HG03159 (cell line): ENCODE results near the gene NSMCE1.
A peak's percentile ranks its signal among the peaks of the same experiment; 100 is the strongest.
"Not testable (repeated sequence)": the region's sequence is repeated elsewhere in the genome, so short reads cannot be mapped to it uniquely, and the experiment has no call there.

Experiments used
- ATAC-seq: cut with Tn5 transposase; IDR thresholded peaks from one replicate; pipeline ENCODE4 v1.9.1; 2021; ENCODE audit warnings: mild to moderate bottlenecking, moderate library complexity; ENCODE audit not compliant: unreplicated experiment

The NSMCE1 gene

DNA sequence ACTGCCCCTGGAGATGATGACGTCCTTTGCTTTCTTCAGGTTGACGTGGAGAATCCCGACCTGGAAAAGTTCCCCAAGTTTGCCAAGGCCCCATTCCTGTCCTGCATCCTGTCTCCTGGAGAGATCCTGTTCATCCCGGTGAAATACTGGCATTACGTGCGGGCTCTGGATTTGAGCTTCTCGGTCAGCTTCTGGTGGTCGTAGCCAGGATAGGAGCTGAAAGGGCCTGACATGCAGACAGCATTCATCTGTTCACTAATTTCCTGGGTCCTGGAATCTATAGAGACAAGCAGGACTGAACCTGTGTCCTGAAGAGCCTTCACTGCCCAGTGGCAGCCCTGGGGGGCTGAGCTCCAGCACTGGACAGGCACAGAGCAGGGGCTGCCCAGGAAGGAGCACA, 48.0 kb downstream of the NSMCE1 start:
- ATAC-seq, result no peak

DNA sequence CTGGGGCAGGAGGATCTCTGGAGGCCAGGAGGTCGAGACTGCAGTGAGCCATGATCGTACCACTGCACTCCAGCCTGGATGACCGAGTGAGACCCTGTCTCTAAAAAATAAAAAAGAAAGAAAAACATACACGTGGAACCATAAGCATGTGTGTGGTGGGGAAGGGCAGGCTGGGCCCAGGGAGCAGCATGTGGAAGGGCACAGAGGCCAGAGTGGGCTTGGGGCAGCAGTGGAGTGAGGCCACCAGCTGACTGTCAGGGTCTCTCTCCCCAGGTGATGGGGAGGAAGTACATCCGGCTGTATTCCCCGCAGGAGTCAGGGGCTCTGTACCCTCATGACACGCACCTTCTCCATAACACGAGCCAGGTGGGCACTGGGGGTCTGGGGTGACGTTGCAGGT, 48.5 kb downstream of the NSMCE1 start:
- ATAC-seq, result no peak

DNA sequence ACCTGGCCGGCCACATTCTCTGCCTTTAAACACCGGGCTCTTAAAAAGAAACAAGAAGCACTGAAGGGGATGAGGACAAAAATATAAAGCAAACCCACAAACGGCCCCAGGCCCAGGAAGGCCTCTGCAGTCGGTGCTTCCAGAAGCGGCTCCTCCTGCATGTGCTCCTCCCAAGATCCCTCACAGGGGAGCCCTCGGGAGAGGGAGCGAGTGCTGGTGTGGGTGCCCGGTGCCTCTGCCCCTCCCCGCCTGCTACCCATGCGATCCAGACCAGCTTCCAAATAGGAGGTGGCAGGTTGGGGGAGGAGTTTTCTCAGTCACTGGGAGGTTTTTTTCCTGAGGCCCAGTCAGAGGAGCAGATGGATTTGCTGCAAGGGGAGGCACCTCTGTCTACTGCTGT, 49.4 kb downstream of the NSMCE1 start:
- ATAC-seq, result no peak

DNA sequence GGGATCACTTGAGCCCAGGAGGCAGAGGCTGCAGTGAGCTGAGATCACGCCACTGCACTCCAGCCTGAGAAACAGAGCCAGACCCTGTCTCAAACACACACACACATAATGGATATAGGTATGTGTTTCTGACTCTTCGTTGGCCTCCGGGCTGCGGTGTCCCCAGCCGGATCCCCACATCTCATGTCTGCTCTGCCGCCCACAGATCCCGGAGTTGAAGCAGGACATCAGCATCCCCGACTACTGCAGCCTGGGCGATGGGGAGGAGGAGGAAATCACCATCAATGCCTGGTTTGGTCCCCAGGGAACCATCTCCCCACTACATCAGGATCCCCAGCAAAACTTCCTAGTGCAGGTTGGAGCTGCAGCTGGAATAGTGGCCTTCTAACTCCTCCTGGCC, 49.8 kb downstream of the NSMCE1 start:
- ATAC-seq, result no peak

DNA sequence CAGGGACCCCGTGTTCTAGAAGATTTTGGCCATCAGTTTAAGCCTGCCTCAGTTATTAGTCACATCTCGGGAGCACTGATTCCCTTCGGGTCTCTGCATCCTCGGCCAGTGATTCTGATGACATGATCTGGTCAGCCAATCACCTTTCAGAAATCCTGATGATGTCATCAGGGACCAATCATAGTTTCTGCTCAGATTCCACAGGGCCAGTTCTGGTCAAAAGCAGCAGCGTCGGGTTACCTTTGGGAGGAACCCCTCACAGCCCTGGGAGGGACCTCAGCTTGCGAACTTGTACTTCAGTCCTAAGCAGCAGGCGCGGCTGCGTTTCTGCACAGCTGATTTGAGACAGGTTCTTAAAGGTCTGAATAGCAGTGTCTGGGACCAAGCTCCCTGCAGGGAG, 51.3 kb downstream of the NSMCE1 start:
- ATAC-seq, result no peak

DNA sequence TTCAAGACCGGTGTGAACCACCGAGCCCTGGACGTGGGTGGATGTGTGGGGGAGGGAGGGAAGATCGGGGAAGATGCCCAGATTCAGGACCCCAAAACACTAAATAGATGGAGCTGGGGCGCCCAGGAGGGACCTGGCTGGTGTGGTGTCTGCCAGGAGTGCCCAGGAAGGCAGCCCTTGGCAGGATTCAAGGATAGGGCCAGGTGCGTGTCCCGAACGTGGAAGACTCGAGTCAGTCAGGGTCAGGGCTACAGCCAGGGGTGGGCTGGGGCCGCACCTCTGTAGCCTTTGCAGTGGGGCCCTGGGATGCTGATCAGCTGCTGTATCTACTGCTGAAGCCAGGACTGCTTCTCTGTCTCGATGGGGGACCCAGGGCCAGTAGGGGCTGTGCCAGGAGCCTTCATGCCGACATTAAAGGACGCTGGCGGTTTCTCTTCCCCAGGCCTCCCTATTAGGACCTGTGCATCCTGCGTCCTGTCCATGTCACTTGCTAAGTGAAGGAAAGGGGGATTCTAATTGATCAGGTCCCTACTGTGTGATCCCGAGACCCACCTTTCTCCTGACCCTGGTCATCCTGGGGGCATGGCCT, 52.2 kb downstream of the NSMCE1 start:
- no peak for ATAC-seq

DNA sequence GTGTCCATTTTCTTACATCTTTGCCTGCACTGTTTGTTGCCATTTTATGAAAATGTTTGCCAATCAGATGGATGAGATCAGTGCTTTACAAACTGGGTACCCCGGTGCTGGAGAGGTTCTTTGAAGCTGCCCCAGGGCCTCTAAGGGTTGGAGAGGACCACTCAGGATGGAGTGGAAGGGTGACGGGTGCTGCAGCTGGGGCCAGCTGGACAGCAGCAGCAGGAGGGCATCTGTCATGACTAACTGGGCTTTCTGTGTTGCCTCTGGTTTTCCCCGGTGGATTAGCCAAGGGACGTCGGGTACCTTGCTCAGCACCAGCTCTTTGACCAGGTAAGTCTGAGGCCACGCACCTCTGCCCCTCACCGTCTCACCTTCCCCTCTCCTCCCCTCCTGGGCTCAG, 52.9 kb downstream of the NSMCE1 start:
- ATAC-seq, result no peak

DNA sequence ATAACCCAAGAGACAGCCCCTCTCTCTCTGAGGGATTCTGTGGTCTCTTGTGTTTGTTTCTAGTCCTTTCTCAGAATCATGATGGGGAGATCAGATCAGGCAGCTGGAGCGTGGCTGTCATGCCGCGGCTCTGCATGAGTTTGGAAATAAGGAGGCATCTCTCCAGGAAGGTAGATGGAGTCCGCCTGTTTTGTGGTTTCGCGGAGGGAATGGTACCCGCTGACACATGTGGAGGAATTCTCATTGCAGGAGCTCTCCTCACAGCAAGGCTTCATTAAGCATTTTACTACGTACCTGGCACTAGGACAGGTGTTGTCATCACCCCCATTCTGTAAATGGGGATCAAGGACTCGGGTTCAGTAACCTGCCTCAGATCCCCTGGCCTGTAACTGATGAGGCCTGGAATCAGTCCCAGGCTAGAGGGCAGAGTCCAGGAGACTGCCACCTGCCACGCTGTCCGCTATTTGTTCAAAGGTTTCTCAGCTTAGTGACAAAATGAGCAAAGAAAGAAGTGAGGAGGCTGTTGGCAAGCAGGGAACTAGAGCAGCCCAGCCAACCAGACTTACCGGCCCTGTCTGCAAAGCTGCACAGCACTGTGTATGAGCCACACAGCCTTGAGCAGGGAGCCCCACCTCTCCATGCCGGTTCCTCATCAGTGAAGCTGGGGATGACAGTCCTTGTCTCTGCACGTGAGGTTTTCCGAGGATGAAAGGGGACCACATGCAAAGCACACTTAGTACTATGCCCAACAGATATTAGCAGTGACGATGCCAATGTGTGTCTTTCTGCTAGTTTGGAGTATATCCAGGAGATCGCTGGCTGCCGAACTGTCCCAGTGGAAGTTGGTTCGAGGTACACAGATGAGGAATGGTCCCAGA, 54.2 kb downstream of the NSMCE1 start:
- ATAC-seq, result no peak

DNA sequence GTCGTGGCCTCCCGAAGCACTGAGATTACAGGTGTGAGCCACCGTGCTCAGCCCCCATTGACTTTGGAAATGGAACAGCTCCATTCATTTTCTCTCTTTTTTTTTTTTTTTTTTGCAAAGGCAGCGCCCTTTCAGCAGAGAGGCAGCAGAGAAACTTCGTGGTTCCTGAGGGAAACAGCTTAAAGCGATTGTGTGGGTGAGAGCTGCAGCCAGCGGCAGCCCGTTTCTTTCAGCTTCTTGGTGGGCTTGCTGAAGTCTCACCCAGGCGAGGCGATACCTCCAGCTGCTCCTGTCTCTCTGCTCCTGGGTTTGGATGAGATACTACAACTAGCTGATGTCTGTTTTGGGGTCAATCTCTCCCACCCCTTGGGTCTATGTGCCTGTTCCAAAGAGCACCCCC, 57.5 kb downstream of the NSMCE1 start:
- ATAC-seq, result no peak

DNA sequence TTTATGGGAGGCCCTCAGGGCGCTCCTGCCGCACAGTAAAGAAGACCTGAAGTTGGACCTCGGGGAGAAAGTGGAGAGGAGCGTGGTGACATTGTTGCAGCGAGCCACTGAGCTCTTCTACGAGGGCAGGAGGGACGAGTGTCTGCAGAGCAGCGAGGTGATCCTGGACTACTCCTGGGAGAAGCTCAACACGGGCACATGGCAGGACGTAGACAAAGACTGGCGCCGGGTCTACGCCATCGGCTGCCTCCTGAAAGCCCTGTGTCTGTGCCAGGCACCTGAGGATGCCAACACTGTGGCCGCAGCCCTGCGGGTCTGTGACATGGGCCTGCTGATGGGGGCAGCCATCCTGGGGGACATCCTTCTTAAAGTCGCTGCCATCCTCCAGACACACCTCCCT, 58.4 kb downstream of the NSMCE1 start:
- ATAC-seq, result no peak

DNA sequence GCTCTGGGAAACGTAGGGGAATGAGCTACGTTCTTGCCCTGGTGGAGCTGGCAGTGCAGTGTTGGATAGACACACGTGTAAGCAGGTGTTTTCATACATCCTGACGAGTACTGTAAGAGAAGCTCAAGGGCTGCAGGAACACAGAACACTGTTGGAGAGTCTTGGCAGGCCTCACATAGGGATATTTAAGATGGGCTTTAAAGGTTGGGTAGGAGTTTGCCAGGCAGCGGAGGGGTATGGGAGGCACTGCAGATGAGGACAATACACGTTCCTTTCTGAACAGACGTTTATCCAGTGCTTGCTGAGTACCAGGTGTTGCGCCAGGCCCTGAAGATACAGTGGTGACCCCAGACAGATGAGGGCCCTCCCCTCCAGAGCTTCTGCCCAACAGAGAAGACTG, 59.0 kb downstream of the NSMCE1 start:
- no peak for ATAC-seq

DNA sequence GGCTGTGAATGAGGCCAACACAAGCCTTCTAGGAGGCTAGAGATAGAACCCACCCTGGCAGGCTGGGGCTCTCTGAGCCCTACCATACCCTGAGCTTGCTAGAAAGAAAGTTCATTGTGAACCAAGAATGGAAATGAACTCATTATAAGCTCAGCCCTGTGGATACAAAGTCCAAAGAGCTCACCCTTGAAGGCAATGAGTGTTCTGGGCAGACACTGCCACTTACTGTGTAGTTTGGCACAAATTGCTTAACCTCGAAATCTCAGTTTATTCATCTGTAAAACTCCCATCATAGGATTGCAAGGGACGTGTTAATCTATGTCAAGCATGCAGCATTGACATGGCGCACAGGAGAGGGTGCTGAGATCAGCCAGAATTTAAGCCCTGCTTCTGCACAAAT, 59.8 kb downstream of the NSMCE1 start:
- ATAC-seq, result no peak

DNA sequence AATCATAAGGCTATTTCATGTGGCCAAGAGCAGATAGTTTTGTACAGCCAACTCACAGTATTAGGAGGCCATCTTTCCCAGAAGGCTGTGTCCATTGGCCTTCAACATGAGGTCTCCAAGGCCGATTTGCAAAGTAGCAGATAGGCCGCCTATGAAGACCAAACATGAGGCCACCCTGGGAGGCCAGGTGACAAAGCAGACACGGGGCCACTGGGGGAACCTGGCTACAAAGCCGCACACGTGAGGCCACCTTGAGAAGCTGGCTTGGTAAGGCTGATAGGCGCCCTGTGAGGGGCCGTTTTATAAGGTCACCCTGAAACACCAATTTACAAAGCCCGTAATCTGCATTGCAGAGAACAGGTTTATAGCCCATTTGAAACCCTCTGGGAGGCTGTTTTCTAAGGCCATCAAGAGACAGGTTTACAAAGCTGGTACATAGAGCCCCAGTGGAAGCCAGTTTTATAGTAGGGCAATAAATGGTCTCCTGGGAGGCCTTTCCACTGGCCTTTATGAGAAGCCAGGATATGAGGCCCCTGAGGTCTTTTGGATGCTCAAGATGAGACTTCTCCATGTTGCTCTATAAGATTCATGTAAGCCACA, 60.4 kb downstream of the NSMCE1 start:
- ATAC-seq, result no peak

DNA sequence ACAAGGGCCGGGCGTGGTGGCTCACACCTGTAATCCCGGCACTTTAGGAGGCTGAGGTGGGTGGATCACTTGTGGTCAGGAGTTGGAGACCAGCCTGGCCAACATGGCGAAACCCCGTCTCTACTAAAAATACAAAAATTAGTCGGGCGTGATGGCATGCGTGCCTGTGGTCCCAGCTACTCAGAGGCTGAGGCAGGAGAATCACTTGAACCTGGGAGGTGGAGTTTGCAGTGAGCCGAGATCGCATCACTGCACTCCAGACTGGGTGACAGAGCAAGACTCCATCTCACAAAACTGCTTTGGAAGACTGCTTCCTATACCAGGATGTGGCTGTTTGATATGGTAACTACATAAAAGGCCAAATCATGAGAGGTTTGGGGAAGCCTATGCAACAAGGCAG, 61.5 kb downstream of the NSMCE1 start:
- ATAC-seq, result not testable (repeated sequence)

DNA sequence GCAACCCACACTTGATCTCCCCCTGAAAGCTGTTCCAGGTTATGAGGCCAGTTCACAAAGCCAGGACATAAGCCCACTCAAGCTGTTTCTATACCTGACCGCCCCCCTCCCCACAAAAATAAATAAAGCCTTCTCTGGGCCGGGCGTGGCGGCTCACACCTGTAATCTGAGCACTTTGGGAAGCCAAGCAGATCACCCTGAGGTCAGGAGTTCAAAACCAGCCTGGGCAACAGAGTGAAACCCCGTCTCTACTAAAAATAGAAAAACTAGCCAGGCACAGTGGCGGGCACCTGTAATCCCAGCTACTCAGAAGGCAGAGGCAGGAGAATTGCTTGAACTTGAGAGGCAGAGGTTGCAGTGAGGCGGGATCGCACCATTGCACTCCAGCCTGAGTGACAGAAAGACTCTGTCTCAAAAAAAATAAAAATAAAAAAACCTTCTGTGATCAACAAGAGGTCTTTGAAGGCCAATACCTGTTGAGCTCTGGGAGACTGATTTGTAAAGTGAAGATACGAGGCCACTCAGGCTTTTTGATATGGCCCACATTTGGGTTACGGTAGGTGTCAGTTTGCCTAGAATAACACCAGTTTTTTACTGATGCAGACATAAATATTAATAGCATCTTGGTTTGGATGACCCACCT, 63.0 kb downstream of the NSMCE1 start:
- ATAC-seq, result no peak

DNA sequence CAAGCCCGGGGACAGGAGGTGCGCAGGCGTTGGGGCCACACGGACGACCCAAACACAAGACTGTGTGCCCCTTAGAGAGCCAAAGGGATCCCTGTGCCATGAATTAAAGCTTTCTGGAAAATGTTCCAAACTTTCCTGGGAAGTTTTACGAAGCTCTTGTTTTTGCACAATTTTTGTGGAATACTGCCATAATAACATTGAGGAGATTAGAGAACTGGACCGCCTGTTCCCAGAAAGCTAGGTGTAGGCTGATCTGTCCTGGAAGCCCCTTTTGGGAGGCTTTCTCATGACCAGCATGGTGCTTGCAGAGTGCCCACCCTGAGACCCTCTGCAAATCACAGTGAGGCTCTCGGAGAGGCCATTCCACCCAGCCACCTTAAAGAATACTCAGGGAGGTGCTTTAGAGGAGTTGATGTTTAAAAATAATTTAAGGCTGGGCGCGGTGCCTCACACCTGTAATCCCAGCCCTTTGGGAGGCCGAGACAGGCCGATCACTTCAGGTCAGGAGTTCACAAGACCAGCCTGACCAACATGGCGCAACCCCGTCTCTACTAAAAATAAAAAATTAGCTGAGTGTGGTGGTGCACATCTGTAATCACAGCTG, 64.2 kb downstream of the NSMCE1 start:
- ATAC-seq, result no peak

DNA sequence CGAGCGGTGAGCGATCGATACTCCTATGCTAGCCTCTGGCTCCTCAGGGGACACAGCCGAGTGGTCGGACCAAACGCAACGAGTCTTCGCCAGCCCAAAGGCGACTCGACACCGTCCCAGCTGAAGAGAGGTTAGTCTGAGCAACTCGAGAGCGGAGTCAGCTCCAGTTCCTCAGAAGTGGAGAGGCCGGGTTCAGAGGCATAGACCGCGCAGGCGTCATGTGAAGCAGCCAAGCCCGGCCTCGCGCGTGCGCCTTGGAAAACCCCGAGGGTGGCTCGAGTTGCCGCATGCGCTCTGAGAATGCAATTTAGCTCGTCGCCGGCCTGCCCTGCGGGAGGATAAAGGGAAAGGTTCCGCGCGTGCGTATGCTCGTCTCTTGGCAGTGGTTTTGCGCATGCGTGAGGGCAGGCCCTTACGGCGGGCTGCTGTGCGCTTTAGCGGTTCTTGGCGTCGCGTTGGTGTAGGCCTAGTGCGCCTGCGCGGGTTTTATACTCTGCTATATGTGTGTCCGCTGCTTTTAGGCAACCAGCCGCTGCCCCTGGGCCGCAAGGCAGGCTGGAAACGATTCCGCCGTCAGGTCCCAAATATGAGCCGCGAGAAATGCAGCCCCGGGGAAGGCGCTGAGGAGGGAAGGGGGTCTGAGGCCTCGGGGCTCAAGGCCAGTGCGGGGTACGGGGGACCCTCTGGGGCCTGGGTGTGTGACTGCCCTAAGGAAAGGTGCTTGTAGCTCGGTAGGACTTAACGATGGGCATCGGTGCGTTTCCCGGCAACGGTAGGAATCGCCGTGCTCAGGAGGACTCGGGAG, 64.9 kb downstream of the NSMCE1 start, which contains the start of gene KDM8:
KDM8 (plus strand) TSS at position 20 of the 805 bp plus-strand sequence. CDS start 6,598 bp downstream, outside the sequence.
- ATAC-seq, result peak; percentile 84

DNA sequence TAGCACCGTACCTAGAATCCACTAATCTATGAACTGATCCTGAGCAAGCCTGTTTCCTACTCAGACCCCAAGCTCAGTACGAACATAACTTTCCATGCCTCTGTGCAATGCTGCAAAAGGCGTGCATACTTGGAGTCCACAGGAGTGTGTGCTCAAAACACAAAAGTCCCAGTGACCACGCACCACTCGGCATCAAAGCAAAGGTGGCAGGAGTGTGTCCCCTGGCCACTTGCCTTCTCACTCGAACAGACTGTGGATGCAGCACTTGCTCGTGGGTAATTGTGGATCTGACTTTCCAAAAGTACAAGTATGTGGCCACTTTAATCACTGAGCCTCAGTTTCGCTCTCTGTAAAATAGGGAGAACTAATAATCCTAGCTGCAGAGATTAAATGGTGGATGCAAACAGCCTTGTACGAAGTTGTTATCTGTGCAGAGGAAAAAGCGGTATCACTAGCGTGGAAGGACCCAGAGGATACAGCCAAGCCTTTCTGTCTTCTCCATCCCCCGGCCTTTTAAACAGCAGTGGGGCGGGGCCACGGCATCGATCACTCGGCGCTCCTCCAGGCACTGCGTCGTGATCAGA, 65.6 kb downstream of the NSMCE1 start:
- ATAC-seq, result peak; percentile 68

DNA sequence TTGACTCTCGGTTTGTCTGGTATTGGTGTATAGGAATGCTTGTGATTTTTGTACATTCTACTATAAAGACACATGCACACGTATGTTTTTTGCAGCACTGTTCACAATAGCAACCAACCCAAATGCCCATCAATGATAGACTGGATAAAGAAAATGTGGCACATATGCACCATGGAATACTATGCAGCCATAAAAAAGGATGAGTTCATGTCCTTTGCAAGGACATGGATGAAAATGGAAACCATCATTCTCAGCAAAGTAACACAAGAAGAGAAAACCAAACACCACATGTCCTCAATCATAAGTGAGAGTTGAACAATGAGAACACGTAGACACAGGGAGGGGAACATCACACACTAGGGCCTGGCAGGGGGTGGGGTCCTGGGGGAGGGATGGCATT, 67.7 kb downstream of the NSMCE1 start:
- not testable (repeated sequence) for ATAC-seq

DNA sequence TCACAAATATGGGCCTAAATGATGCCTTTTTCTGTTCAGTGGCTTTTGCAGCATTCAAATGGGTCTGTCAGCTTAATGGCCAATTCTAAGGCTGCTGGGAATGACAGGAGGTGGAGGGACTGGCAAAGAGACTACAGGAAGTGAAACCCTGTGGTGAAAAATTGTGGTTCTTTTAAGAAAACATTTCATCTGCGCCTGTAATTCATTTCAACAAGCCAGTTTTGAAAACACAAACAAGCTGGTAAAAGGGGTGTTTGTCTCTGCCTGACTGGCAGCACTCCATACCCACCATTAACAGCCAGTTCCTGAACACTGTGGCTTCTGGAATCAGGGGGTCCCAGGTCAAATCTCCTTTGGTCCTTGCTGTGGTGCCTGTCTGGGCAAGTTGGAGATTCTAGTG, 68.8 kb downstream of the NSMCE1 start:
- ATAC-seq, result peak; percentile 35
